Left forelimb (tissue), 1 donor: Measurements from ENCODE around the gene PTDSS2.
"Not testable (repeated sequence)": the region's sequence is repeated elsewhere in the genome, so short reads cannot be mapped to it uniquely, and the experiment has no call there.

Experiments used
- DNase-seq: peaks from one replicate; pipeline ENCODE4 v3.0.0-alpha.2; 2018; ENCODE audit warnings: low spot score

PTDSS2 gene

GRCh38 chr11:469026-469683 lies 19.1 kb downstream of the PTDSS2 start:
- not testable (repeated sequence) for DNase-seq

- DNase-seq, result no peak
Measured at GRCh38 chr11:469684-470560, 19.8 kb downstream of the PTDSS2 start.

DNA sequence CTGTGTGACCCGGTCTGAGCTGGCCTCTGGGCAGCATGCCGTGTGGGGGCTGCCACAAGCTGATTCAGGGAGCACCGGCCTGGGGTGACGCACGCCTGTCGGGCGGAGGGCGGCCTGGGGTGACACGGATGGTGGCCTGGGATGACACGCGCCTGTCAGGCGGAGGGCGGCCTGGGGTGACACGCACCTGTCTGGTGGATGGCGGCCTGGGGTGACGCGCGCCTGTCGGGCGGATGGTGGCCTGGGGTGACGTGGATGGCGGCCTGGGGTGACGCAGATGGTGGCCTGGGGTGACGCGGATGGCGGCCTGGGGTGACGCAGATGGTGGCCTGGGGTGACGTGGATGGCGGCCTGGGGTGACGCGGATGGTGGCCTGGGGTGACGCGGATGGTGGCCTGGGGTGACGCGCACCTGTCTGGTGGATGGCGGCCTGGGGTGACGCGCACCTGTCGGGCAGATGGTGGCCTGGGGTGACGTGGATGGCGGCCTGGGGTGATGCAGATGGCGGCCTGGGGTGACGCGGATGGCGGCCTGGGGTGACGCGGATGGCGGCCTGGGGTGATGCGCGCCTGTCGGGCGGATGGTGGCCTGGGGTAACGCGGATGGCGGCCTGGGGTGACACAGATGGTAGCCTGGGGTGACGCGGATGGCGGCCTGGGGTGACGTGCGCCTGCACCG lies 21.5 kb downstream of the PTDSS2 start:
- no peak for DNase-seq

DNA sequence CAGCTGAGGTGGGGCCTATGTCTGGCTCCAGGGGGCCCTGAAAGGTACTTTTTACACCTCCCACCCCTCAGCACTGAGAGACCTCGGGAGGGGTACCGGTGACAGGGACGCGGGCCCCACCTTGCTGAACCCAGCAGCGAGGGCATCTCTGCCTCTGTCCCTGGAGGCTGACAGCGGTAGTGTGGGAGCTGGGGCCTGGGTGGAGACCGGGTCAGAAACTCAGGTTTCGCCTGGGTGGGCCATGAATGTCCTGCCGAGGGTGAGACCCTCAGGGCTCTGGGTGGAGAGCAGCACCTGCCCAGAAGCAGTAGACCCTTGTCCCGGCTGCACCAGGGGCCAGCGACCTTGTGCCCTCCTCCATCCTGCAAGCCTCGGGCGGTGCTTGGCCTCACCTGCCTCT lies 22.2 kb downstream of the PTDSS2 start:
- DNase-seq, result no peak

- DNase-seq, result no peak
Measured at GRCh38 chr11:472816-473215, 22.7 kb downstream of the PTDSS2 start.

- no peak for DNase-seq
Measured at GRCh38 chr11:473415-473814, 23.3 kb downstream of the PTDSS2 start.

GRCh38 chr11:473962-474785 lies 24.1 kb downstream of the PTDSS2 start:
- no peak for DNase-seq

DNA sequence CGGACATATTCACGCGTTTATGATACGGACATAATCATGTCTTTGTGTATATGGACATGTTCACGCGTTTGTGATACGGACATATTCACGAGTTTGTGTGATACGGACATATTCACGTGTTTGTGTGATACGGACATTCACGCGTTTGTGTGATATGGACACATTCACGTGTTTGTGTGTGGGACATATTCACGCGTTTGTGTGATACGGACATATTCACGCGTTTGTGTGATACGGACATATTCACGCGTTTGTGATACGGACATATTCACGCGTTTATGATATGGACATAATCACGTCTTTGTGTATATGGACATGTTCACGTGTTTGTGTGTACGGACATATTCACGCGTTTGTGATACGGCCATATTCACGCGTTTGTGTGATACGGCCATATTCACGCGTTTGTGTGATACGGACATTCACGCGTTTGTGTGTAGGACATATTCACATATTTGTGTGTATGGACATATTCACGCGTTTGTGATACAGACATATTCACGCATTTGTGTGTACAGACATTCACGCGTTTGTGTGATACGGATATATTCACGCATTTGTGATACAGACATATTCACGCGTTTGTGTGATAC lies 24.9 kb downstream of the PTDSS2 start:
- DNase-seq, result no peak

DNA sequence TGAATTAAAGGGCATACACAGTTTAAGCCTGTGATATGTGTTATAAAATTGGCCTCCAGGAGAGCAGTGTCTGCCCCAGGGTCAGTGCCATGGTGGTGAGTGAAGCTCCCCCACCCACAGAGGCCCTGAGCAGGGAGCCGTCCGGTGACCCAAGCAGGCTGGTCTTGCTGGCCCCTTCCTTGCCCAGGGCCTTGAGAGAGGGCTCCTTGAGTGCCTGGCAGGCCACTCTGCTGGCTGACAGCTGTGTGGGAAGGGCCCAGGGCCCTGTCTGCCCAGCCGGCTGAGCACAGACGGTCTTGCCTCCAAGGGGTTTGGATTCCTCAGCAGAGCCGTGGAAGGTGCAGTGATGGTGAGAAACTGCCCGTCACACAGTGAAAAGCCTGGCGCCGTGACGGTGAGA lies 25.9 kb downstream of the PTDSS2 start:
- DNase-seq, result no peak

- DNase-seq, result no peak
Measured at GRCh38 chr11:476416-476815, 26.3 kb downstream of the PTDSS2 start.

DNA sequence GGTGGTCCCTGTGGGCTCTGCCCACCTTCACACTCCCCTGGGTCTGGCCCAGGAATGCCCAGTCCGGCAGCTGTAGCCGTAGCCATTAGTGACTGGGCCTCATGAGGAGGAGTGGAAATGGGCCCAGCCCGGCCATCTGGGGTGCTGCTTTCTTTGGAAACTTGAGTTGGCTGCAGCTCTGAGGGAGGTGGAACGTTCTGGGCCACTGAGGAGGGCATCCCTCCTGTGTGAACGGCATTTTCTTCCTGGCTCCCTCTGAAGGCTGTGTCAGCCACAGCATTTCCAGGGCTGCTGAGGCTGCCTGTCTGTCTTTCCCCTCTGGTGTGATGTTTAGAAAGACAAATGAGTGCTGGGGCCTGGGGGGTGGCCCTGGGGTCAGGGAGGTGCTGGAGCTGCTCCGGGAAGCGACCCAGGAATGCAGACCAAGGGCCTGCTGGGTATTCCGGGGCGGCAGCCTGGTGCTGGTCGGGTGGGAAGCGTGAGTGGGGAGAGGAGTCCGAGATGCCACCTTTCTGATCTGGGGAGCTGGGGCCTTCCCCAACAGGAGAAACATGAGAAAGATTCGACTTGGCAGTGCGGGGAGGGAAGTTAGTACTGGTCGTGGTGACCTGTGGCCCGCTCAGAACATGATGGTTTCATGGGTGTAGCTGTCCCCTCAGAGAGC lies 27.1 kb downstream of the PTDSS2 start:
- DNase-seq, result no peak

DNA sequence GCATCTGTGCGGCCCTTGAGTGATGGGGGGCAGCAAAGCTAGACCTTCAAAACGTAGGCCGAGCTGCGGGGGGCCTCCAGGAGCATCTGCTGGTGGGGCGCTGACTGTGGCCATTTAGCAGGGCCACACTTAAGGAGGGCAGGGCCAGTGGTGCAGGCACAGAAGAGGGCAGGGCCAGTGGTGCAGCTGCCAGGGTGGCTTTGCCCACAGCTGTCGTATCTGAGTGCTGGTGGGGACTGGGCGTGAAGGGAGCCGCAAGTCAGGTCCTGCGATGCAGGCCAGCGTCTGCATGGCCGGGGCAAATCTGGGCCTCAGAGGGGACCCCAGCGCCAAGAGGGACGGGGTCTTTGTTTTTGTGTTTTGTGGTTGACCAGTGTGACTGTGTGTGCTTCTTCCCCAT lies 29.2 kb downstream of the PTDSS2 start:
- no peak for DNase-seq

- DNase-seq, result no peak
Measured at GRCh38 chr11:484616-485015, 34.5 kb downstream of the PTDSS2 start.

- no peak for DNase-seq
Measured at GRCh38 chr11:486189-486588, 36.1 kb downstream of the PTDSS2 start.

GRCh38 chr11:487571-488021 lies 37.5 kb downstream of the PTDSS2 start:
- no peak for DNase-seq

- DNase-seq, result no peak
Measured at GRCh38 chr11:488062-488461, 38.0 kb downstream of the PTDSS2 start.

- no peak for DNase-seq
Measured at GRCh38 chr11:488579-488978, 38.5 kb downstream of the PTDSS2 start.

DNA sequence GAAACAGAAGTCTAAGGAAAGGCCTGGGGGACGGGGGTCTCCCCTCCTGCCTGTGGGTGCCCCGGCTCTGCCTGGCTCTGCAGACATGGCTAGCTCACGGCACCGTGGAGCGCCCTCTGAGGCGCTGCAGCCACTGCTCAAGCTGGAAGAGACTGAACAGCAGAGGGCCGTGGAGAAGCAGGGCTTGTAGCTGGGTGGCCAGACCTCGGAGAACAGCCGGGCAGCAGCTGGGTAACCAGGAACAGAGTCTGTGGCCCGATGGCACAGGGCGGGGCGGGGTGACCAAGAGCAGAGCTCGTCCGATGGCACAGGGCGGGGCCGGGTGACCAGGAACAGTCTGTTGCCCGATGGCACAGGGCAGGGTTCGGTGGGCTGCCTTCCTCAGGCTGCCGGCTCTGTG lies 38.9 kb downstream of the PTDSS2 start:
- no peak for DNase-seq

DNA sequence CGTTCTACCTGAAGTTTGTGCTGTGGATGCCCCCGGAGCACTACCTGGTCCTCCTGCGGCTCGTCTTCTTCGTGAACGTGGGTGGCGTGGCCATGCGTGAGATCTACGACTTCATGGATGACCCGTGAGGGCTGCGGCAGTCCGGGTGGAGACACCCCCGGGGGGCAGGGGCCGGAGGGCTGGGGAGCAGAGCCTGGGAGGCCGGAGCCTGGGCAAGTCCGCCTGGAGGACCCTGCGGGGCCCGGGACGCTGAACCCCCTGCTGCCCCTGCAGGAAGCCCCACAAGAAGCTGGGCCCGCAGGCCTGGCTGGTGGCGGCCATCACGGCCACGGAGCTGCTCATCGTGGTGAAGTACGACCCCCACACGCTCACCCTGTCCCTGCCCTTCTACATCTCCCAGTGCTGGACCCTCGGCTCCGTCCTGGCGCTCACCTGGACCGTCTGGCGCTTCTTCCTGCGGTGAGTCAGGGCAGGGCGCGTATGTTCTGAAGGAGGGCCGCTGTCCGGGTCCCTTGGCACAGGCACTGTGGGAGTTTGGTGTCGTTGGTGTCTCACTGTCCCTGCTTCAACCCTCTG lies 39.6 kb downstream of the PTDSS2 start:
- no peak for DNase-seq

DNA sequence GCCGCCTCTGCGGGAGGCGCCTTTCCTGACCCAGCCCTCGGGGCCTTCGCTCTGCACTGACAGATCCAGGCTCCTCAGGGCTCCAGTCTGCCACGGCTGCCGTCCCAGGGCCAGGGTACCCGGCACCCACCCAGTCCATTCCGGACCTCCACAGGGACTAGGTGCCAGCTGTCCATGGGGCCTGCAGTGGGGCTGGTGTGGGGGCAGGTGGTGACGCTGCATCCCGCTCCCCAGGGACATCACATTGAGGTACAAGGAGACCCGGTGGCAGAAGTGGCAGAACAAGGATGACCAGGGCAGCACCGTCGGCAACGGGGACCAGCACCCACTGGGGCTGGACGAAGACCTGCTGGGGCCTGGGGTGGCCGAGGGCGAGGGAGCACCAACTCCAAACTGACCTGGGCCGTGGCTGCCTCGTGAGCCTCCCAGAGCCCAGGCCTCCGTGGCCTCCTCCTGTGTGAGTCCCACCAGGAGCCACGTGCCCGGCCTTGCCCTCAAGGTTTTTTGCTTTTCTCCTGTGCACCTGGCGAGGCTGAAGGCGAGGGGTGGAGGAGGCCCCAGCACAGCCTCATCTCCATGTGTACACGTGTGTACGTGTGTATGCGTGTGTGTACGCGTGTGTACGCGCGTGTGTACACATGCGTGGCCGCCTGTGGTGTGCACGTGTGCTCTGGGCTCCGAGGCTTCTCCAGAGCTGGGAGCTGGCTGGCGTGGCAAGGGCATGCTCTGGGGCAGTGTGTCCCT lies 40.3 kb downstream of the PTDSS2 start:
- DNase-seq, result no peak
